ENCODE measurements around the gene MUS81.
A peak's percentile ranks its signal among the peaks of the same experiment; 100 is the strongest.
"Not testable (repeated sequence)": the region's sequence is repeated elsewhere in the genome, so short reads cannot be mapped to it uniquely, and the experiment has no call there.

The MUS81 gene

GRCh38 chr11:65890324-65891218 lies 30.3 kb downstream of the MUS81 start, which contains the start of gene CCDC85B:
TSS of gene CCDC85B (plus strand) at chr11:65890673. CDS start at chr11:65890784, 111 bp downstream.
- ChIA-PET POLR2A (interaction anchor here (0.6 to 12.4 kb wide), 30 partner anchors 9 to 466 kb away, joined by 3 to 289 read pairs (median 4); partner anchors contain the start of genes AP5B1, BANF1, CFL1 and EFEMP2), CTCF (interaction anchor here (0.7 to 5.4 kb wide), 8 partner anchors 10 to 179 kb away, joined by 3 to 59 read pairs (median 6); partner anchors contain the start of genes FOSL1, KAT5 and MUS81)
- TF ChIP-seq PKNOX1 (IDR thresholded peaks at IDR 0.05) = 0 out of 2 replicates have a peak, but pooled peaks have one; percentile 4
- no peak for TF ChIP-seq TARDBP (IDR thresholded peaks at IDR 0.05)
- TF ChIP-seq FOXM1 (IDR thresholded peaks at IDR 0.05; ENCODE audit: borderline replicate concordance) = no peak; the same call in 1 of the 2 replicates
- no peak for TF ChIP-seq FOXK2 (IDR thresholded peaks at IDR 0.05)
- TF ChIP-seq BHLHE40 (IDR thresholded peaks at IDR 0.05; ENCODE audit: borderline replicate concordance) = no peak
- peak; percentile 31 for TF ChIP-seq L3MBTL2 (conservative IDR thresholded peaks at IDR 0.05)
- peak; percentile 90 for DNase-seq (ENCODE audit: extremely low spot score)

DNA sequence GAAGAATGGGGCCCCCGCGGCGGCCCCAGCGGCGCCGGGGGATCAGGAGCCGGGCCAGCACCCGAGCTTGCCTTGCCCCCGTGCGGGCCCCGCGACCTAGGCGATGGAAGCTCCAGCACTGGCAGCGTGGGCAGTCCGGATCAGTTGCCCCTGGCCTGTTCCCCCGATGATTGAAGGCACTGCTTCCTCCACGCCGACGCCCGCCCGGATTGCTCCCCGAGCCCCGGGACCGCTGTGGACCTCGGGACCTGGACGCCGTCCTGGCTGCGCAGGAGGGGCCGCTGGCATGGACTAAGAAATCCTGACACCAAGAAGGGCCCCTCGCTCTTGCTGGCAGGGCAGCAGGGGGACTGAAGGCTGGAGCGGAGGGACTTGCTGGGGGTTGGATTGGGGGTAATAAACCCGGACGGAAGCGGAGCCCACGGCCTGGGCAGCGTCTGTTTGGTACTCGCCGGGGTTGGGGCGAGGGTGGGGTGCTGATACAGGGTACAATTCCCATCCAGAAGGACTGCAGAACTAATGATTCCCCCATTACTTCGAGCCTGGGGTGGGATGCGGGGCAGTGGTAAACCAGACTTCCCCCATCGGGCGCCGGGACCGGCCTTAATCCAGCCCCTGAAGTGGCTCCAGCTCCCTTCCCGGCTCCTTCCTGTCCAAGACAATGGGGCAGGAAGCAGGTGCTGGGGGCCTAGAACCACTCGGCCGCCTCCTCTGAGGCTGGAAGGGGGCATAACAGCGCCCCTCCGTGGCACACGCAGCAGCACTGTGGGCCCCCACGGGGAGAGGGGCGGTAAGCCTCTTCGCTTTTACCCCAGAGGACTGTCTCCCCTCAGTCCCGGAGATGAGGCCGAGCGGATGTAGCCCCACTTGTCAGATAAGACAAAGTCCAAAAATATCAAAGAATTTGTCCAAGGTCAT lies 31.2 kb downstream of the MUS81 start:
- TF ChIP-seq SUZ12 (IDR thresholded peaks at IDR 0.05) (no peak), TARDBP (IDR thresholded peaks at IDR 0.05) (no peak), L3MBTL2 (conservative IDR thresholded peaks at IDR 0.05) (no peak), ARNT (IDR thresholded peaks at IDR 0.05) (no peak), BHLHE40 (IDR thresholded peaks at IDR 0.05; ENCODE audit: borderline replicate concordance) (no peak), FOXM1 (IDR thresholded peaks at IDR 0.05; ENCODE audit: borderline replicate concordance) (no peak), NFRKB (IDR thresholded peaks at IDR 0.05) (no peak), ELF4 (IDR thresholded peaks at IDR 0.05) (no peak), LEF1 (IDR thresholded peaks at IDR 0.05; ENCODE audit: borderline replicate concordance) (no peak), PKNOX1 (IDR thresholded peaks at IDR 0.05) (no peak), FOXK2 (IDR thresholded peaks at IDR 0.05) (no peak), HDGF (IDR thresholded peaks at IDR 0.05; ENCODE audit: borderline replicate concordance) (no peak), SP1 (IDR thresholded peaks at IDR 0.05) (no peak), FOXA1 (IDR thresholded peaks at IDR 0.05) (no peak), ZNF384 (IDR thresholded peaks at IDR 0.05) (no peak), CTBP1 (IDR thresholded peaks at IDR 0.05; ENCODE audit: borderline replicate concordance) (no peak)
- CTCF ChIA-PET = interaction anchor here (0.7 to 5.4 kb wide), 10 partner anchors 9 to 180 kb away, joined by 3 to 59 read pairs (median 4); partner anchors contain the start of genes FOSL1, KAT5 and MUS81
- POLR2A ChIA-PET = interaction anchor here (0.6 to 12.4 kb wide), 25 partner anchors 9 to 276 kb away, joined by 3 to 289 read pairs (median 5); partner anchors contain the start of genes AP5B1, CFL1, EFEMP2 and FOSL1
- no peak for DNase-seq (ENCODE audit: extremely low spot score)

DNA sequence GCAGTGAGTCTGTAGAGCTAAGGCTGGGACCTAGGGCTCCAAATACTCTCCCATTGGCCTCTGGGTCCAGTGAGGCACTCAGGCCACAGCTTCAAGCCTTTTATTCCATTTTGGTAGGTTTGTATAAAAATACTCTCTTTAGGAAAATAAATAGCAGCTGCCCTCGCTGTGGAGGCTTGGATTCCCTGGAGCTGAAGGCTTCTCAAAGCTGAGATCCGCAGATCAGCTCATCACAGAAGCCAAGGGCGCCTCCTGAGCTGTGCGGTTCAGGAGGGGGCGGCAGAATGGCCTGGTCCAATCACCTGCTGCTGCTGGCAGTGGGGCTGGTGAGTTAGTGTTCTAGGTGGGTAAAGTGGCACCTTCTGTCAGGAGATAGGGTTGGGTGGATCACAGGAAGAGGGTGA lies 31.9 kb downstream of the MUS81 start:
- DNase-seq (ENCODE audit: extremely low spot score) = not testable (repeated sequence)
- ChIA-PET CTCF (interaction anchor here (0.9 to 5.4 kb wide), 3 partner anchors 8 to 107 kb away, joined by 3 to 36 read pairs (median 3); partner anchors contain the start of gene FOSL1), POLR2A (interaction anchor here (1.0 to 12.4 kb wide), 9 partner anchors 9 to 180 kb away, joined by 3 to 289 read pairs (median 35); partner anchors contain the start of genes CFL1, EFEMP2, FOSL1 and KAT5)

DNA sequence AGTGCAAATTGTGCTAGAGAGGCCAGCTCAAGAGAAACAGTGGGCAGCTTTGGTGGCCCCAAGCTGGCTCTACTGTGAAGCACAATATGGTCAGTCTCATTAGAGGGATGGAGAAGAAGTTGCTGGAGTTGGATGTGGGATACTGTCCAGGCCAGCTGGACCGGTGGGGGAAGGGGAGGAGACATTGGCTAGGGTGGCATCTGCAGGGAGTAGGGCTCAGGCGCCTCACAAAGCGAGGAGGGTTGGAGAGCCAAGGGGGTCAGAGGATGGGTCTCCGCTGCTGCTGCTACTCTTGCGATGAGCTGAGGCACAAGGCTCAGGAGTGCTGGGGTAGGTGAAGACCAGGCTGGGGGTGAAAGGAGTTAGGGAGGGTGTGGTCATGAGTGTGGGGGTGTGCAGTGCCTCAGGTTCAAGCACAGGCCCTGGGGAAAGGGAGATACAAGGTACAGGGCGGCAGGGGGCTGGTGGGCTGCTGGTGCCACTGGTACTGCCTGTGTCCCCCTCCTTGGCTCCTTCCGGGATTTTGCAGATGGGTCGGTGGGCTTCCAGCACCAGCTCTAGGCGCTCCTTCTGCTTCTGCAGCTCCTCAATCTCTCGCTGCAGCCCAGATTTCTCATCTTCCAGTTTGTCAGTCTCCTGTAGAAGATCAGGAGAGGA lies 32.6 kb downstream of the MUS81 start:
- TF ChIP-seq SP1 (IDR thresholded peaks at IDR 0.05) (no peak), ARNT (IDR thresholded peaks at IDR 0.05) (no peak)
- CTCF ChIA-PET = interaction anchor here (1.1 to 5.4 kb wide), 2 partner anchors 7 to 45 kb away, joined by 3 to 36 read pairs; partner anchors contain the start of gene FOSL1

DNA sequence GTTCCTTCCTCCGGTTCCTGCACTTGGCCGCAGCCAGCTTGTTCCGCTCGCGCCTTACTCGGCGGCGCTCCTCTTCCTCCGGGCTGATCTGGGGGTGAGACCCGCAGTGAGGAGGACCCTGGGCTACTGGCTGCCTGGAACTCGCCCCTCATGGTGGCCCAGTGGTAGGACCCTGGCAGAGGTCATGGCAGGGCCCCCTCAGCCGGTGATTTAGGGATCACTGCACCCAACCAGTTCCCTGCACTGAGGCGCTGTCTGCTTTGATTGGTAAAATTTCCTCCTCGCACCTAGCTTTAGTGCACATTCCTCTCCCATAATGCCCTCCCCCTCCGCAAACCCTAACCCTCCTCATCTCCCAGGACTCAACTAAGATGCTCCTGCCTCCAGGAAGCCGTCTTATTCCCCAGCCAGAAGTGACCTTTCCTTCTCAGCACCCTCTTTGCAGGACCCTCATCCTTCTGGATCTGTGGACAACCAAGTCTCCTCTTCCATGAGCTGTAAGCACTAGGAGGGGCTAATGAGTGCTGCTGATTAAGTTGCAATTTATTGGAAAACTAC lies 33.9 kb downstream of the MUS81 start:
- ChIA-PET POLR2A (interaction anchor here (1.1 to 12.4 kb wide), 4 partner anchors 18 to 30 kb away, joined by 3 to 289 read pairs (median 4); partner anchors contain the start of genes CFL1, EFEMP2 and MUS81), CTCF (no interaction called here)
- TF ChIP-seq HDGF (IDR thresholded peaks at IDR 0.05; ENCODE audit: borderline replicate concordance) = no peak
- TF ChIP-seq FOXK2 (IDR thresholded peaks at IDR 0.05) = no peak
- TF ChIP-seq ZNF384 (IDR thresholded peaks at IDR 0.05) = no peak
- no peak for TF ChIP-seq ELF4 (IDR thresholded peaks at IDR 0.05)
- no peak for TF ChIP-seq TARDBP (IDR thresholded peaks at IDR 0.05)
- TF ChIP-seq FOXM1 (IDR thresholded peaks at IDR 0.05; ENCODE audit: borderline replicate concordance) = no peak
- no peak for TF ChIP-seq BHLHE40 (IDR thresholded peaks at IDR 0.05; ENCODE audit: borderline replicate concordance)
- TF ChIP-seq SUZ12 (IDR thresholded peaks at IDR 0.05) = no peak
- no peak for TF ChIP-seq NFRKB (IDR thresholded peaks at IDR 0.05)
- no peak for TF ChIP-seq SP1 (IDR thresholded peaks at IDR 0.05)
- no peak for TF ChIP-seq ARNT (IDR thresholded peaks at IDR 0.05)
- no peak for TF ChIP-seq PKNOX1 (IDR thresholded peaks at IDR 0.05)
- no peak for TF ChIP-seq FOXA1 (IDR thresholded peaks at IDR 0.05)
- no peak for TF ChIP-seq CTBP1 (IDR thresholded peaks at IDR 0.05; ENCODE audit: borderline replicate concordance)
- TF ChIP-seq L3MBTL2 (conservative IDR thresholded peaks at IDR 0.05) = no peak
- no peak for DNase-seq (ENCODE audit: extremely low spot score)

More for the DNA sequence above, 32.6 kb downstream of the MUS81 start:
- POLR2A ChIA-PET = interaction anchor here (1.2 to 12.4 kb wide), 5 partner anchors 8 to 29 kb away, joined by 3 to 289 read pairs (median 35); partner anchors contain the start of genes CFL1, EFEMP2, FOSL1 and MUS81
- no peak for DNase-seq (ENCODE audit: extremely low spot score)

All from HEK293T (cell line).